Omental fat pad (tissue), 4 donors: ENCODE measurements around the gene METTL9. TPM values are rescaled to one million over a fixed set of nuclear protein-coding genes. Genes with fewer than 3 reads are reported as not detected.
"Not testable (repeated sequence)": the region's sequence is repeated elsewhere in the genome, so short reads cannot be mapped to it uniquely, and the experiment has no call there.

ENCODE experiments used
- ATAC-seq: fragments of 150-250 bp; one replicate; pipeline ENCODE4 v1.9.1; 2016; ENCODE audit warnings: mild to moderate bottlenecking, moderate library complexity; ENCODE audit not compliant: low FRiP score
- DNase-seq: peaks from one replicate; pipeline ENCODE4 v3.0.0-alpha.2; 2019; ENCODE audit warnings: low spot score
- CTCF ChIP-seq, 3 donors: fragments of 450-650 bp; IDR thresholded peaks; one replicate each; pipeline ENCODE4 v1.5.1; 2016 to 2017; ENCODE audit warnings: antibody characterized with exemption in 3 of 3, mild to moderate bottlenecking in 3 of 3, moderate library complexity in 2 of 3
- total RNA-seq, 4 donors: library from RNA; depleted of rRNA; stranded (reverse); fragments of >200 nt; gene quantifications; one replicate each; pipeline ENCODE4 v1.1.0, GENCODE V29; 2016

Gene METTL9
- total RNA-seq, 4 donors from 2014 or later: 98.9 to 195 (median 114) TPM

DNA sequence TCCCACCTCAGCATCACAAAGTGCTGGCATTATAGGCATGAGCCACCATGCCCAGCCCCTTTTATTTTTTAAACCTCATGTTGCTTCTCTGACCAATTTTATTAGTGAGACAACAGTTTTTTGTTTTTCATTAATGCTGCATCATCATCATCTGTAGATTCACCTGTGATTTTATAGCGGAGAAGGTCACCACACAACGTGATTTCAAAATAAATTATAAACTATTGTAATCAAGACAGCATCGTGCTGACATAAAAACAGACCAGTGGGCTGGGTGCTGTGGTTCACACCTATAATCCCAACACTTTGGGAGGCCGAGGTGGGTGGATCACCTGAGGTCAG, 28.7 kb upstream of the METTL9 start:
- no peak for TF ChIP-seq CTCF (IDR thresholded peaks at IDR 0.05)
- DNase-seq (no peak), ATAC-seq (no peak)

GRCh38 chr16:21573506-21573905, 25.9 kb upstream of the METTL9 start:
- ATAC-seq: not testable (repeated sequence)

GRCh38 chr16:21574372-21574771, 25.0 kb upstream of the METTL9 start:
- no peak for DNase-seq

More at GRCh38 chr16:21573506-21573905, 25.9 kb upstream of the METTL9 start:
- DNase-seq: not testable (repeated sequence)

GRCh38 chr16:21576323-21576722, 23.1 kb upstream of the METTL9 start:
- not testable (repeated sequence) for ATAC-seq, DNase-seq

More at GRCh38 chr16:21574372-21574771, 25.0 kb upstream of the METTL9 start:
- ATAC-seq: no peak
- TF ChIP-seq CTCF (IDR thresholded peaks at IDR 0.05): no peak

GRCh38 chr16:21577487-21577886, 21.9 kb upstream of the METTL9 start:
- ATAC-seq, DNase-seq: not testable (repeated sequence)

- not testable (repeated sequence) for DNase-seq, ATAC-seq
Observed at GRCh38 chr16:21578311-21578710, 21.1 kb upstream of the METTL9 start.

- not testable (repeated sequence) for ATAC-seq, DNase-seq
Observed at GRCh38 chr16:21580131-21580530, 19.2 kb upstream of the METTL9 start.

- DNase-seq (no peak), ATAC-seq (no peak)
- no peak for TF ChIP-seq CTCF (IDR thresholded peaks at IDR 0.05)
Observed at GRCh38 chr16:21580807-21581206, 18.6 kb upstream of the METTL9 start.

GRCh38 chr16:21584817-21585216, 14.6 kb upstream of the METTL9 start:
- no peak for ATAC-seq
- no peak for TF ChIP-seq CTCF (IDR thresholded peaks at IDR 0.05)

DNA sequence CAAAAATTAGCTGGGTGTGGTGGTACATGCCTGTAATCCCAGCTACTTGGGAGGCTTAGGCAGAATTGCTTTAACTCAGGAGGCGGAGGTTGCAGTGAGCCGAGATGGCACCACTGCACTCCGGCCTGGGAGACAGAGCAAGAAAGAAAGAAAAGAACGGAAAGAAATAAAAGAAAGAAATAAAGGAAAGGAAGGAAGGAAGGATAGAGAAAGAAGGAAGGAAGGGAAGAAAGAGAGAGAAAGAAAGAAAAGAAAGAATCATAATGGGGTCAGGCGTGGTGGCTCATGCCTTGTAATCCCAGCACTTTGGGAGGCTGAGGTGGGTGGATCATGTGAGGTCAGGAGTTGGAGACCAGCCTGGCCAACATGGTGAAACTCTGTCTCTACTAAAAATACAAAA, 10.8 kb upstream of the METTL9 start:
- DNase-seq, ATAC-seq: not testable (repeated sequence)

More at GRCh38 chr16:21584817-21585216, 14.6 kb upstream of the METTL9 start:
- no peak for DNase-seq

GRCh38 chr16:21589551-21589950, 9.8 kb upstream of the METTL9 start:
- DNase-seq: no peak
- ATAC-seq: no peak
- no peak for TF ChIP-seq CTCF (IDR thresholded peaks at IDR 0.05)
